Progenitor cell of endocrine pancreas (in vitro differentiated cells): ENCODE data around the gene PRM3. TPM values are rescaled to one million over a fixed set of nuclear protein-coding genes. Genes with fewer than 3 reads are reported as not detected.

Source experiments
- DNase-seq: peaks from one replicate; pipeline ENCODE4 v3.0.0; 2021; ENCODE audit warnings: low spot score; ENCODE audit not compliant: unreplicated experiment
- H3K27ac Mint-ChIP-seq: 2 replicates; pipeline ENCODE4 v1.8.0; 2021; ENCODE audit warnings: mild to moderate bottlenecking, moderate library complexity, mixed read lengths
- H3K27me3 Mint-ChIP-seq: 2 replicates; pipeline ENCODE4 v1.8.0; 2021; ENCODE audit warnings: mixed read lengths
- H3K36me3 Mint-ChIP-seq: 2 replicates; pipeline ENCODE4 v1.8.0; 2022; ENCODE audit warnings: mixed read lengths; ENCODE audit not compliant: insufficient read depth
- H3K4me1 Mint-ChIP-seq: 2 replicates; pipeline ENCODE4 v1.8.0; 2021; ENCODE audit warnings: low read depth, mixed read lengths
- H3K4me3 Mint-ChIP-seq: 2 replicates; pipeline ENCODE4 v1.8.0; 2021; ENCODE audit warnings: low read depth, mild to moderate bottlenecking, moderate library complexity, mixed read lengths
- H3K9me3 Mint-ChIP-seq: 2 replicates; pipeline ENCODE4 v1.8.0; 2021; ENCODE audit warnings: low read depth, mixed read lengths
- total RNA-seq: library from RNA; stranded (reverse); gene quantifications from 2 replicates; pipeline ENCODE4 v1.2.1, GENCODE V29; 2021
- TF ChIP-seq, protein P1 (sequence below): fragments of 200-600 bp; sonication (generic); IDR thresholded peaks from one replicate; pipeline ENCODE4 v1.5.0; 2021; ENCODE audit warnings: antibody characterized with exemption, mild to moderate bottlenecking; ENCODE audit not compliant: unreplicated experiment

Gene PRM3
- total RNA-seq, 1 donor from 2014 or later = not detected

DNA sequence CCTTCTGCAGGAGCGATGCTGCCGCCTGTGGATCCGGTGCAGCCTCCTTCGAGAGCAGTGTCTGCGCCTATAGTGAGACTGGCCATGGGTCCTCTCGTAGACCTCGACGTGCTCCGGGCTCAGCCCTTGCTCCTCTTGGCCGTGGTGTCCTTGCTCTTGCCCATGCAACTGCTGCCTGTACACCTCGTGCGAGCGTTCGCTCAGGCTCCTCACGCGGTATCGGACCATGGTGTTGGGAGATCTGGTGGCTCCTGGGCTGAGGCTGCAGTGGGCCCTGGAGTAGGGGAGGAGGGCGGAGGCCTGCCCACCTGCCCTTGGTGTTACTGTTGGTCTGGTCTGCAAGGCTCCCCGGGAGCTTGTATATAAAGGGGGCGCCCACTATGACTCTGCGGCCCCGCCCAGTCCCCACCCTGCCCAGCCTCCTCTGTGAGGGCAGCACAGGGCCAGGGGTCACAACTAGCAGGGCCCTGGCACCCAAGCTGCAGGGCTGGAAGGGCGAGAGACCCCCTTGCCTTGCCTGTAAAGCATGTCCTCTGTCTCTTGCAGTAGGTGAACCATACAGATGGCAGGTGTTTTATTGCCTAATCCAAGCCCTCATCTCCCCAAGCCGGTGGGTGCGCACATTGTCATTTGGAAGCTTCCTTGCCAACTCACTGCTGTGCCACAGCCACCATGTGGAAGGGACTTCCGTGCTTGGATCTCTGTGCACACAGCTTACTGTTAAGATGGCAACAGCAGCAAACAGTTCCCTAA lies 2.9 kb upstream of the PRM3 start, which contains the start of gene PRM2:
Gene PRM2, minus strand, starts transcription at position 338 of the 753 bp plus-strand sequence. Its CDS starts 110 bp downstream, at position 228.
- no peak within 1 kb of the TSS for H3K27ac Mint-ChIP-seq
- H3K4me3 Mint-ChIP-seq = no peak within 1 kb of the TSS
- peaks cover 30% of the 10 kb centered on the region for H3K4me1 Mint-ChIP-seq
- peaks cover 2% of the 10 kb centered on the region for H3K9me3 Mint-ChIP-seq
- H3K27me3 Mint-ChIP-seq = no peaks in the 10 kb centered on the region
- no peak for DNase-seq
- H3K36me3 Mint-ChIP-seq = no peaks in the 10 kb centered on the region
- TF ChIP-seq, protein P1, sequence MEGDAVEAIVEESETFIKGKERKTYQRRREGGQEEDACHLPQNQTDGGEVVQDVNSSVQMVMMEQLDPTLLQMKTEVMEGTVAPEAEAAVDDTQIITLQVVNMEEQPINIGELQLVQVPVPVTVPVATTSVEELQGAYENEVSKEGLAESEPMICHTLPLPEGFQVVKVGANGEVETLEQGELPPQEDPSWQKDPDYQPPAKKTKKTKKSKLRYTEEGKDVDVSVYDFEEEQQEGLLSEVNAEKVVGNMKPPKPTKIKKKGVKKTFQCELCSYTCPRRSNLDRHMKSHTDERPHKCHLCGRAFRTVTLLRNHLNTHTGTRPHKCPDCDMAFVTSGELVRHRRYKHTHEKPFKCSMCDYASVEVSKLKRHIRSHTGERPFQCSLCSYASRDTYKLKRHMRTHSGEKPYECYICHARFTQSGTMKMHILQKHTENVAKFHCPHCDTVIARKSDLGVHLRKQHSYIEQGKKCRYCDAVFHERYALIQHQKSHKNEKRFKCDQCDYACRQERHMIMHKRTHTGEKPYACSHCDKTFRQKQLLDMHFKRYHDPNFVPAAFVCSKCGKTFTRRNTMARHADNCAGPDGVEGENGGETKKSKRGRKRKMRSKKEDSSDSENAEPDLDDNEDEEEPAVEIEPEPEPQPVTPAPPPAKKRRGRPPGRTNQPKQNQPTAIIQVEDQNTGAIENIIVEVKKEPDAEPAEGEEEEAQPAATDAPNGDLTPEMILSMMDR = no peak

DNA sequence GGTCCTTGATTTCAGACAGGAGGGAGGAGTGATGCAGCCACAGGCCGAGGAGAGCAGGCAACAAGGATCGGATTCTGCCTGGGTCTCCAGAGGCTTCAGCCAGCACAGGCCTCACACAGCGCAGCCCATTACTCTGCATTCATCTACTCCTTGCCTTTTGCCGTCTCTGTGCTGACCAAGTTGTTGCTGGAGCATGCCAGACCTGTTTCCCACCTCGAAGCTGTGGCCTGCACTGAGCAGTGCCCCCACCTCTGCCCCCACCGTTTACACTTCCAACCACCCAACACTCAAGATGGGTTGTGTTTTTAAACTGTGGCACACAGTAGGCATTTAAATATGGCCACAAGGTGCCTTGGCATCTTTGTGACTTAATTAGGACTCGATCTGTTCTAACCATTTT lies 1.5 kb upstream of the PRM3 start:
- H3K36me3 Mint-ChIP-seq = no peaks in the 10 kb centered on the region

DNA sequence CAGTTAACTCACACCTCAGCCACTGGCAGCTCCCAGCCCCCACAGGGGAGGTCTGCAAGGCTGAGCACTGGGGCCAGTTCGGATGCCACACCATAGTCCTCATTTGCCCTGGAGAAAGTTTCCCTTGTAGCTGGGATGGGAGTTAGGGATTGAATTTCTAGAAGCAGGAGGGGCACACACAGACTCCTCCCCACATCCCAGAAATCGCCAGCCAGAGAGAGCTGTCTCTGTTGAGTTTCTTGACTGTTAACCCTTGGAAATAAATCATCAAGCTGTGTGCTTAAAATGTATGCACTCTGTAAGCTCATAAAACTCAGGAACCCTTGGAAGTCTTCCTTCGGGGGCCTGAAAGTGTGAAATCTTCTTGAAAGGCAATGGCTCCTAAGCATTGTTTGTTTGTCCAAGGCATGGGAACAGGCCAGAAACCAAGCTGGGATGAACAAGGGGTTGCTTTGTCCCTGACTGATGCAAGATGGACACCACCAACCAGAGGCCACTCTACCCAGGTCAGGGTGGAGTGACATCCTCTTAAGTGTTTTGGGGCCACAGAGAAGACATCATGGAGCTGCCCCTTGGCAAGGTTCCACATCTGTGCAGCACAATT lies 394 bp upstream of the PRM3 start:
- TF ChIP-seq, protein P1 = no peak
- H3K36me3 Mint-ChIP-seq = no peaks in the 10 kb centered on the region
- peaks cover 14% of the 10 kb centered on the region for H3K4me1 Mint-ChIP-seq
- no peaks in the 10 kb centered on the region for H3K27me3 Mint-ChIP-seq
- peaks cover 2% of the 10 kb centered on the region for H3K9me3 Mint-ChIP-seq
- no peak overlapping the region for H3K4me3 Mint-ChIP-seq
- no peak for DNase-seq
- peak overlapping the region; percentile 24 for H3K27ac Mint-ChIP-seq

More for the DNA sequence above, 1.5 kb upstream of the PRM3 start:
- H3K9me3 Mint-ChIP-seq = peaks cover 2% of the 10 kb centered on the region
- H3K4me1 Mint-ChIP-seq = peaks cover 25% of the 10 kb centered on the region
- H3K27ac Mint-ChIP-seq = no peak overlapping the region
- no peak overlapping the region for H3K4me3 Mint-ChIP-seq
- DNase-seq = no peak
- no peaks in the 10 kb centered on the region for H3K27me3 Mint-ChIP-seq
- TF ChIP-seq, protein P1 = no peak

DNA sequence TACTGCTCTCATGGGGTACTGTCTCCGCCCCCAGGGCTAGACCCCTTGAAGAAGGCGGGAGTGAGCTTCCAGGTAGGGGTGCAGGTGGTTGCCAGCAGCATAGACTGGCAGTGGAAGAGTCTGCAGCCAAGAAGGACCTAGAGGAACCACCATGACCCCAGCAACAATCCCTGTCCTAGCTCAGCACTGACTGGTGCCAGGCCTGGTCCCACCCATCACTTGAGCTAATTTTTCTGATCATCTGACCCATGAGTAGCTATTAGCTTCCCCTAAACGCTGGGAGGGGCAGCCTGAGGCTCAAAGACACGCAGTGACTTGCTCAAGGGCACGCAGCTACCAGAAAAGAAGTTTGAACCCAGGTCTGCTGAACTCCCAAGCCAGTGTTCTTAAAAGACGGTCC lies 945 bp downstream of the PRM3 start:
- TF ChIP-seq, protein P1 = no peak
- H3K4me1 Mint-ChIP-seq = peaks cover 10% of the 10 kb centered on the region
- peaks cover 2% of the 10 kb centered on the region for H3K9me3 Mint-ChIP-seq

DNA sequence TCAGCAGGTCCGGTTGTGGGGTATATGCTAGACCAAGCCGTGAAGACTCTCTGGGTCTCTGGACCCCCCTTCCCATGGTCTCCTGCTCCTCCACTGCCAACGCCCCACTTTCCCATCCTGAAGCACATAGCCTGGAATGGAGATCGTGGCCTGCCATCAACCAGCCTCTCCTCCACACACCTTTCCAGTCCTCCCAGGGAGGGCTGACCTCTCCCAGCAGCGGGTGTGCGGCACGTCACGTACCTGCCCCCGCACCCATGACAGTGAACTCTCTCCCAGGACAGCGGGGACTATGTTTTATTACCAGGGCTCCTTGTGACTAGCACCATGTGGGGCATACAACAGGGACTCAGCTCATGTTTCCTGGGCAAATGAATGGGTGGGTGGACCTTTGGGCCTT lies 1.8 kb downstream of the PRM3 start:
- Mint-ChIP-seq H3K36me3 (no peaks in the 10 kb centered on the region), H3K9me3 (no peaks in the 10 kb centered on the region), H3K4me1 (peaks cover 10% of the 10 kb centered on the region), H3K4me3 (no peak overlapping the region), H3K27me3 (no peaks in the 10 kb centered on the region), H3K27ac (no peak overlapping the region)
- no peak for DNase-seq
- TF ChIP-seq, protein P1 = no peak

More for the DNA sequence above, 945 bp downstream of the PRM3 start:
- Mint-ChIP-seq H3K27ac (no peak overlapping the region), H3K27me3 (no peaks in the 10 kb centered on the region), H3K36me3 (no peaks in the 10 kb centered on the region), H3K4me3 (no peak overlapping the region)
- no peak for DNase-seq
